Neural crest cell (in vitro differentiated cells): ENCODE results near the gene ZNF620. TPM values are rescaled to one million over a fixed set of nuclear protein-coding genes. Genes with fewer than 3 reads are reported as not detected.
A peak's percentile ranks its signal among the peaks of the same experiment; 100 is the strongest.

Experiments
- DNase-seq: peaks from one replicate; pipeline ENCODE4 v3.0.0; 2021; ENCODE audit warnings: low read depth, mixed read lengths, low spot score
- H3K27ac Mint-ChIP-seq: one replicate; pipeline ENCODE4 v1.8.0; 2021; ENCODE audit warnings: mild to moderate bottlenecking, mixed read lengths; ENCODE audit not compliant: unreplicated experiment
- H3K27me3 Mint-ChIP-seq: 2 replicates; pipeline ENCODE4 v1.8.0; 2021; ENCODE audit warnings: low read depth, mild to moderate bottlenecking, mixed read lengths
- H3K36me3 Mint-ChIP-seq: 2 replicates; pipeline ENCODE4 v1.8.0; 2021; ENCODE audit warnings: low read depth, mild to moderate bottlenecking, mixed read lengths
- H3K4me1 Mint-ChIP-seq: 2 replicates; pipeline ENCODE4 v1.8.0; 2021; ENCODE audit warnings: mixed read lengths
- H3K4me3 Mint-ChIP-seq: one replicate; pipeline ENCODE4 v1.8.0; 2021; ENCODE audit warnings: mild to moderate bottlenecking, mixed read lengths
- H3K9me3 Mint-ChIP-seq: 2 replicates; pipeline ENCODE4 v1.8.0; 2021; ENCODE audit warnings: mixed read lengths
- CTCF ChIP-seq: fragments of 200-600 bp; sonication (generic); conservative IDR thresholded peaks from 2 replicates; pipeline ENCODE4 v1.5.0; 2021; ENCODE audit warnings: antibody characterized with exemption, mild to moderate bottlenecking
- total RNA-seq: library from RNA; stranded (reverse); gene quantifications from 2 replicates; pipeline ENCODE4 v1.2.1, GENCODE V29; 2021

ZNF620 gene
- total RNA-seq, 1 donor from 2014 or later, result 24.0 TPM

DNA sequence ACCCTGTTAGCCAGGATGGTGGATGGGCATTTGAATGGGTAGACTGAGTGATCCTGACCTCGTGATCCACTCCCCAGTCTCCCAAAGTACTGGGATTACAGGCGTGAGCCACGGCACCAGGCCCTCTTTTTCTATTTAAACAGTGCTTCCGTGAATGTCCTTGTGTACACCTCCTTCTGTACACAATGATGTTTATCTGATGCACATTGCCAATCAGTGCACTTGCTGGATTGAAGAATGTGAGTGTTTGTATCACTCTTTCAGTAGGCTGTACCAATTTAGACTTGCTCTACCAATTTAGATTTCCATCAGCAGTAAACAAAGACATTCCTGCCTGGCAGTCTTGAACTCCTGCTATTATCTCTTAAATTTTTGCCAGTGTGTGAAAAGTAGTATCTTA is 37.8 kb upstream of the ZNF620 start:
- Mint-ChIP-seq H3K36me3 (peaks cover 23% of the 10 kb centered on the region), H3K4me1 (no peaks in the 10 kb centered on the region), H3K4me3 (no peak overlapping the region), H3K9me3 (no peaks in the 10 kb centered on the region), H3K27me3 (no peaks in the 10 kb centered on the region), H3K27ac (no peak overlapping the region)
- DNase-seq, result no peak
- TF ChIP-seq CTCF, result no peak

GRCh38 chr3:40470701-40471100 is 35.1 kb upstream of the ZNF620 start:
- no peak for DNase-seq
- no peak overlapping the region for H3K4me3 Mint-ChIP-seq
- TF ChIP-seq CTCF, result no peak
- no peaks in the 10 kb centered on the region for H3K9me3 Mint-ChIP-seq
- no peak overlapping the region for H3K27ac Mint-ChIP-seq
- no peaks in the 10 kb centered on the region for H3K4me1 Mint-ChIP-seq
- H3K36me3 Mint-ChIP-seq, result peaks cover 9% of the 10 kb centered on the region
- H3K27me3 Mint-ChIP-seq, result no peaks in the 10 kb centered on the region

DNA sequence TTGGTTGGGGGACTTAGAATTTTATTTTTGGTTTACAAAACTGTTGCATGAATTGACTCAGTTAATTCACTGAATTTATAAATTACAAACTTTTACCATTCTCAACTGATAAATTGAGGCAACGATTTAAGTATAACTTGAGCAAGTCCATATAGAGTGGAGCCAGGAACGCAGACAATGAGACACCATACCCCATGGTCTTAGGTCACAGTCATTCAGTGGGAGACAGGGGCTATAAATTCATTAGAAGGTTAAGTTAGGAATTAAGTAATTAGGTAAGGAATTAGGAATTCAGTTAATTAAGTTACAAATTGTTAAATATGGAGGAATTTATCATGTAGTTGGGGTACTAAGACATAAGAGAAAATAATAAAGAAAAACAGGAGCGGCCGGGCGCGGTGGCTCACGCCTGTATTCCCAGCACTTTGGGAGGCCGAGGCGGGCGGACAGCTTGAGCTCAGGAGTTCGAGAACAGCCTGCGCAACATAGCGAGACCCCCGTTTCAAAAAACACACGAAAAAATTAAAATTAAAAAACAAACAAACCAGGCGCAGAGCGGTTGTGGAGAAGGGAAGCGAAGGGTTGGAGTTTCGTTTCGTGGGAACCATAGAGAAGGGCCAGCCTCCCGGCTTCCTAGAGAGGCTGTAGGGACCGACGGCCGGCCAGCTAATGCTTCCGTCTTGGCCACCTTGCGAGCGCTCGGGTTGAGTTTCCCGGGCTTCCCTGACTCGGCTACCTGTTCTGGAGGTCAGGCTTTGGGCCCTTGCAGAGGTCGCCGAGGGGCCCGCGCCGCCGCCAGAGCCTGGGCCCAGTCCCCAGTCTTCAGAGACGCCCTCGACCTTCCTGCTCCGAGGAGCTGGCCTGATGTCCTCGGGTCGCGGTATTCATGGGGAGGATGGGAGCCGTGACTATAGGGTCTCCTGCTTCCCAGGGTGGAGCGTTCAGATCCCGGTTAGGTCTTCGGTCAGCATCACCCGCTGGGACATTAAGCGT is 29.1 kb upstream of the ZNF620 start, which contains the start of gene ZNF619:
Gene ZNF619 (plus strand): TSS at position 645 of the 993 bp plus-strand sequence. CDS start 858 bp downstream, outside the sequence.
- H3K4me3 Mint-ChIP-seq, result peak within 1 kb of the TSS; percentile 89
- H3K36me3 Mint-ChIP-seq, result no peaks in the 10 kb centered on the region
- H3K27me3 Mint-ChIP-seq, result peaks cover 3% of the 10 kb centered on the region
- no peak for TF ChIP-seq CTCF
- H3K4me1 Mint-ChIP-seq, result peaks cover 6% of the 10 kb centered on the region
- H3K9me3 Mint-ChIP-seq, result no peaks in the 10 kb centered on the region
- DNase-seq, result peak; percentile 44
- peak within 1 kb of the TSS; percentile 29 for H3K27ac Mint-ChIP-seq

GRCh38 chr3:40477666-40478065 is 28.2 kb upstream of the ZNF620 start:
- H3K4me3 Mint-ChIP-seq, result peak overlapping the region; percentile 89
- H3K9me3 Mint-ChIP-seq, result no peaks in the 10 kb centered on the region
- peaks cover 3% of the 10 kb centered on the region for H3K27me3 Mint-ChIP-seq

DNA sequence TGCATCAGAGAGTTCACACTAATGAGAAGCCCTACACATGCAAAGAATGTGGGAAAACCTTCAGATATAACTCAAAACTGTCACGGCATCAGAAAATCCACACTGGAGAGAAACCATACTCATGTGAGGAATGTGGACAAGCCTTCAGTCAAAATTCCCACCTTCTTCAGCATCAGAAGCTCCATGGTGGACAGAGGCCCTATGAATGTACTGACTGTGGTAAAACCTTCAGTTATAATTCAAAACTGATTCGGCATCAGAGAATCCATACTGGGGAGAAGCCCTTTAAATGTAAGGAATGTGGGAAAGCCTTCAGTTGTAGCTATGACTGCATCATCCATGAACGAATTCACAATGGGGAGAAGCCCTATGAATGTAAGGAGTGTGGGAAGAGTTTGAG is 18.7 kb upstream of the ZNF620 start:
- Mint-ChIP-seq H3K27me3 (no peaks in the 10 kb centered on the region), H3K27ac (no peak overlapping the region), H3K4me3 (no peak overlapping the region), H3K4me1 (no peaks in the 10 kb centered on the region), H3K36me3 (peaks cover 26% of the 10 kb centered on the region), H3K9me3 (peaks cover 15% of the 10 kb centered on the region)
- TF ChIP-seq CTCF, result no peak
- no peak for DNase-seq

More at GRCh38 chr3:40477666-40478065, 28.2 kb upstream of the ZNF620 start:
- Mint-ChIP-seq H3K36me3 (no peaks in the 10 kb centered on the region), H3K27ac (peak overlapping the region; percentile 1), H3K4me1 (peaks cover 6% of the 10 kb centered on the region)
- TF ChIP-seq CTCF, result no peak
- no peak for DNase-seq
